GM12878 (cell line): ENCODE data around the gene C6orf62.

Experiments
- EP300 ChIP-seq, 2 experiments: fragments of 150-350 bp in 1 of 2; IDR thresholded peaks; 2 replicates each; pipeline ENCODE4 v1.6.1; 2011 to 2012; ENCODE audit warnings: low read depth in 2 of 2, low read length in 2 of 2, borderline replicate concordance in 1 of 2, improper control_type of control experiment in 1 of 2, inconsistent platforms in 1 of 2; ENCODE audit not compliant: control insufficient read depth in 1 of 2
- EZH2 ChIP-seq: IDR thresholded peaks from 2 replicates; pipeline ENCODE4 v1.6.1; 2012; ENCODE audit warnings: low read depth, mild to moderate bottlenecking, control low read depth, inconsistent platforms, low read length, borderline replicate concordance; ENCODE audit not compliant: control insufficient read depth
- POLR2A ChIP-seq: IDR thresholded peaks from 2 replicates; pipeline ENCODE4 v1.6.1; 2011; ENCODE audit warnings: low read depth, mild to moderate bottlenecking, low read length
- RCOR1 ChIP-seq: conservative IDR thresholded peaks from 2 replicates; pipeline ENCODE4 v1.6.1; 2012; ENCODE audit warnings: low read depth, low read length, improper control_type of control experiment
- SIX5 ChIP-seq: IDR thresholded peaks from 2 replicates; pipeline ENCODE4 v1.6.1; 2011; ENCODE audit warnings: mild to moderate bottlenecking, low read depth, low read length, moderate library complexity; ENCODE audit not compliant: severe bottlenecking
- SMC3 ChIP-seq: IDR thresholded peaks from 2 replicates; pipeline ENCODE4 v1.6.1; 2011; ENCODE audit warnings: low read length, improper control_type of control experiment, borderline replicate concordance
- SPI1 ChIP-seq: IDR thresholded peaks from 2 replicates; pipeline ENCODE4 v1.6.1; 2011; ENCODE audit warnings: low read depth, mild to moderate bottlenecking, low read length, moderate library complexity, borderline replicate concordance; ENCODE audit not compliant: insufficient read depth
- TF ChIP-seq, protein P1 (sequence below), 3 experiments: IDR thresholded peaks in 2 of 3; conservative IDR thresholded peaks in 1 of 3; 2 replicates each; pipeline ENCODE4 v1.5.1; 2011; ENCODE audit warnings: low read depth in 3 of 3, low read length in 3 of 3, mild to moderate bottlenecking in 3 of 3, control low read depth in 2 of 3, moderate library complexity in 2 of 3, inconsistent platforms in 1 of 3, mixed read lengths in 1 of 3; ENCODE audit not compliant: control insufficient read depth in 2 of 3, insufficient read depth in 1 of 3; ENCODE audit errors: extremely low read depth in 1 of 3
- TF ChIP-seq, protein P2 (sequence below): fragments of 450-650 bp; conservative IDR thresholded peaks from 2 replicates; pipeline ENCODE4 v1.6.1; 2017; ENCODE audit warnings: mild to moderate bottlenecking, moderate library complexity

DNA sequence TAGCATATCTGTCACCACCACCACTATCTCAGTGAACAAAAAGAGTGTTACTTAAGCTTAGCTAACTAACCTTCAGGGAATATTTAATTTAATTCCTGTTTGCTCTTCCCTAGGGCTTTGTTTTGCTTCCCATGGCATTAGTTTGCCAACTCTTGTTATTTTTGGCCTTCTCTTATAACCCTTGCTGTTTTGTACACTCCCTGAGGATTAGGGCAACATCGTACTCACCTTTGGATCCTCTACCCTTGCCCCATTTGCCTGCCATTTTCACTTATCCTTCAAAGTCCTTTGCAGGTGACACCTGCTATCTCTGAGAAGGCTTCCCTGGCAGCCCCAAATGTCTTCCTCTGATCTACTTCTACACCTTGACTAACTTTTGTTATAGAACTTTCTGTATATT lies 28.4 kb downstream of the C6orf62 start:
- no peak for TF ChIP-seq POLR2A
- no peak for TF ChIP-seq EP300 (IDR thresholded peaks at IDR 0.05; ENCODE audit: borderline replicate concordance in 1 of 2, control insufficient read depth in 1 of 2, low read depth in 2 of 2, low read length in 2 of 2)
- TF ChIP-seq EZH2 = no peak
- no peak for TF ChIP-seq SMC3
- TF ChIP-seq SPI1 = no peak
- no peak for TF ChIP-seq RCOR1
- TF ChIP-seq, protein P1, sequence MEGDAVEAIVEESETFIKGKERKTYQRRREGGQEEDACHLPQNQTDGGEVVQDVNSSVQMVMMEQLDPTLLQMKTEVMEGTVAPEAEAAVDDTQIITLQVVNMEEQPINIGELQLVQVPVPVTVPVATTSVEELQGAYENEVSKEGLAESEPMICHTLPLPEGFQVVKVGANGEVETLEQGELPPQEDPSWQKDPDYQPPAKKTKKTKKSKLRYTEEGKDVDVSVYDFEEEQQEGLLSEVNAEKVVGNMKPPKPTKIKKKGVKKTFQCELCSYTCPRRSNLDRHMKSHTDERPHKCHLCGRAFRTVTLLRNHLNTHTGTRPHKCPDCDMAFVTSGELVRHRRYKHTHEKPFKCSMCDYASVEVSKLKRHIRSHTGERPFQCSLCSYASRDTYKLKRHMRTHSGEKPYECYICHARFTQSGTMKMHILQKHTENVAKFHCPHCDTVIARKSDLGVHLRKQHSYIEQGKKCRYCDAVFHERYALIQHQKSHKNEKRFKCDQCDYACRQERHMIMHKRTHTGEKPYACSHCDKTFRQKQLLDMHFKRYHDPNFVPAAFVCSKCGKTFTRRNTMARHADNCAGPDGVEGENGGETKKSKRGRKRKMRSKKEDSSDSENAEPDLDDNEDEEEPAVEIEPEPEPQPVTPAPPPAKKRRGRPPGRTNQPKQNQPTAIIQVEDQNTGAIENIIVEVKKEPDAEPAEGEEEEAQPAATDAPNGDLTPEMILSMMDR (IDR thresholded peaks at IDR 0.05 in 2 of 3, conservative IDR thresholded peaks at IDR 0.05 in 1 of 3; ENCODE audit: control insufficient read depth in 2 of 3, extremely low read depth in 1 of 3, insufficient read depth in 1 of 3, low read depth in 3 of 3, low read length in 3 of 3) = no peak
- TF ChIP-seq, protein P2, sequence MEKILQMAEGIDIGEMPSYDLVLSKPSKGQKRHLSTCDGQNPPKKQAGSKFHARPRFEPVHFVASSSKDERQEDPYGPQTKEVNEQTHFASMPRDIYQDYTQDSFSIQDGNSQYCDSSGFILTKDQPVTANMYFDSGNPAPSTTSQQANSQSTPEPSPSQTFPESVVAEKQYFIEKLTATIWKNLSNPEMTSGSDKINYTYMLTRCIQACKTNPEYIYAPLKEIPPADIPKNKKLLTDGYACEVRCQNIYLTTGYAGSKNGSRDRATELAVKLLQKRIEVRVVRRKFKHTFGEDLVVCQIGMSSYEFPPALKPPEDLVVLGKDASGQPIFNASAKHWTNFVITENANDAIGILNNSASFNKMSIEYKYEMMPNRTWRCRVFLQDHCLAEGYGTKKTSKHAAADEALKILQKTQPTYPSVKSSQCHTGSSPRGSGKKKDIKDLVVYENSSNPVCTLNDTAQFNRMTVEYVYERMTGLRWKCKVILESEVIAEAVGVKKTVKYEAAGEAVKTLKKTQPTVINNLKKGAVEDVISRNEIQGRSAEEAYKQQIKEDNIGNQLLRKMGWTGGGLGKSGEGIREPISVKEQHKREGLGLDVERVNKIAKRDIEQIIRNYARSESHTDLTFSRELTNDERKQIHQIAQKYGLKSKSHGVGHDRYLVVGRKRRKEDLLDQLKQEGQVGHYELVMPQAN = no peak
- TF ChIP-seq SIX5 = no peak
